Peyer's patch (tissue), 4 donors: ENCODE results near the gene SFT2D2.

ENCODE experiments used
- POLR2A ChIP-seq, 2 donors: fragments of 450-650 bp; IDR thresholded peaks; one replicate each; pipeline ENCODE4 v1.5.1; 2017; ENCODE audit warnings: antibody characterized with exemption in 2 of 2, mild to moderate bottlenecking in 2 of 2, moderate library complexity in 2 of 2
- TF ChIP-seq, protein P1 (sequence below), 6 experiments: fragments of 450-650 bp in 4 of 6; fragments of 200-600 bp in 2 of 6; sonication (generic) in 1 of 6; IDR thresholded peaks; one replicate each; pipeline ENCODE4 v1.5.1; 2017 to 2019; ENCODE audit warnings: antibody characterized with exemption in 6 of 6, mild to moderate bottlenecking in 3 of 6, moderate library complexity in 1 of 6

DNA sequence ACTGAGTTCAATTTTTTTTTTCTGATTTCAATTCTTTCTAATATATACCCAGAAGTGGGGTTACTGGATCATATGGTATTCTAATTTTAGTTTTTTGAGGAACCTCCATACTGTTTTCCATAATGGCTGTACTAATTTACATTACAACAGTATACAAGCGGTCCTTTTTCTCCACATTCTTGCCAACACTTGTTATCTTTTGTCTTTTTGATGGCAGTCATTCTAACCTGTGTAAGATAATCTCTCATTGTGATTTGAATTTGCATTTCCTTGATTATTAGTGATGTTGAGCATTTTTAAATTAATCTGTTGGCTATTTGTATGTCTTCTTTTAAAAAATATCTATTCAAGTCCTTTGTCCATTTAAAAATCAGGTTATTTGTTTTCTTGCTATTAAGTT lies 33.8 kb downstream of the SFT2D2 start:
- TF ChIP-seq, protein P1, sequence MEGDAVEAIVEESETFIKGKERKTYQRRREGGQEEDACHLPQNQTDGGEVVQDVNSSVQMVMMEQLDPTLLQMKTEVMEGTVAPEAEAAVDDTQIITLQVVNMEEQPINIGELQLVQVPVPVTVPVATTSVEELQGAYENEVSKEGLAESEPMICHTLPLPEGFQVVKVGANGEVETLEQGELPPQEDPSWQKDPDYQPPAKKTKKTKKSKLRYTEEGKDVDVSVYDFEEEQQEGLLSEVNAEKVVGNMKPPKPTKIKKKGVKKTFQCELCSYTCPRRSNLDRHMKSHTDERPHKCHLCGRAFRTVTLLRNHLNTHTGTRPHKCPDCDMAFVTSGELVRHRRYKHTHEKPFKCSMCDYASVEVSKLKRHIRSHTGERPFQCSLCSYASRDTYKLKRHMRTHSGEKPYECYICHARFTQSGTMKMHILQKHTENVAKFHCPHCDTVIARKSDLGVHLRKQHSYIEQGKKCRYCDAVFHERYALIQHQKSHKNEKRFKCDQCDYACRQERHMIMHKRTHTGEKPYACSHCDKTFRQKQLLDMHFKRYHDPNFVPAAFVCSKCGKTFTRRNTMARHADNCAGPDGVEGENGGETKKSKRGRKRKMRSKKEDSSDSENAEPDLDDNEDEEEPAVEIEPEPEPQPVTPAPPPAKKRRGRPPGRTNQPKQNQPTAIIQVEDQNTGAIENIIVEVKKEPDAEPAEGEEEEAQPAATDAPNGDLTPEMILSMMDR (IDR thresholded peaks at IDR 0.05), result no peak
- TF ChIP-seq POLR2A (IDR thresholded peaks at IDR 0.05), result no peak
